Activated CD8-positive, alpha-beta memory T cell treated with anti-CD3 and anti-CD28 coated beads, Interleukin-2, amount 50 U/mL, for 24 hours (primary cell): ENCODE results near the gene CPAMD8.

Experiments
- DNase-seq: peaks from one replicate; pipeline ENCODE4 v3.0.0-alpha.2; 2020; ENCODE audit errors: extremely low read depth

CPAMD8 gene

GRCh38 chr19:16892868-16893685, 133.5 kb downstream of the CPAMD8 start:
- no peak for DNase-seq

GRCh38 chr19:16892436-16892835, 134.2 kb downstream of the CPAMD8 start:
- DNase-seq = no peak

GRCh38 chr19:16891696-16892382, 134.8 kb downstream of the CPAMD8 start:
- DNase-seq = no peak

- no peak for DNase-seq
Observed at GRCh38 chr19:16890461-16891184, 136.0 kb downstream of the CPAMD8 start.

- no peak for DNase-seq
Observed at GRCh38 chr19:16889883-16890460, 136.6 kb downstream of the CPAMD8 start.

GRCh38 chr19:16889366-16889882, 137.2 kb downstream of the CPAMD8 start:
- DNase-seq = no peak

- DNase-seq = no peak
Observed at GRCh38 chr19:16888629-16889365, 137.8 kb downstream of the CPAMD8 start, which contains the start of gene F2RL3. F2RL3 (plus strand) TSS chr19:16888999; CDS start chr19:16889190, 191 bp downstream.

- no peak for DNase-seq
Observed at GRCh38 chr19:16887353-16888265, 139.0 kb downstream of the CPAMD8 start.

- no peak for DNase-seq
Observed at GRCh38 chr19:16886305-16886880, 140.2 kb downstream of the CPAMD8 start.

- no peak for DNase-seq
Observed at GRCh38 chr19:16885166-16885565, 141.4 kb downstream of the CPAMD8 start.

GRCh38 chr19:16883522-16883921, 143.1 kb downstream of the CPAMD8 start:
- DNase-seq = no peak

- DNase-seq = no peak
Observed at GRCh38 chr19:16882146-16882545, 144.5 kb downstream of the CPAMD8 start.

- DNase-seq = no peak
Observed at GRCh38 chr19:16880884-16881554, 145.6 kb downstream of the CPAMD8 start.

GRCh38 chr19:16878181-16878965, 148.2 kb downstream of the CPAMD8 start:
- DNase-seq = no peak

- no peak for DNase-seq
Observed at GRCh38 chr19:16877581-16877980, 149.0 kb downstream of the CPAMD8 start.

- DNase-seq = no peak
Observed at GRCh38 chr19:16876904-16877361, 149.7 kb downstream of the CPAMD8 start.

- DNase-seq = no peak
Observed at GRCh38 chr19:16875584-16876555, 150.7 kb downstream of the CPAMD8 start.
